B cell (primary cell): ENCODE results near the gene UFSP1. TPM values are rescaled to one million over a fixed set of nuclear protein-coding genes. Genes with fewer than 3 reads are reported as not detected.
A peak's percentile ranks its signal among the peaks of the same experiment; 100 is the strongest.

ENCODE experiments used
- ATAC-seq: fragments of 200-7000 bp; cut with Tn5 transposase; one replicate; pipeline ENCODE4 v1.10.0; 2021; ENCODE audit warnings: low read depth, mild to moderate bottlenecking, moderate number of reproducible peaks, moderate library complexity
- CTCF ChIA-PET: fragments of 350-600 bp; sonication (Branson Sonifier 250); formaldehyde crosslinking; loops from one replicate; lab custom pipeline; 2021; ENCODE audit warnings: antibody characterized with exemption, inconsistent platforms; lab: Charles Lee
- POLR2A ChIA-PET: fragments of 350-600 bp; sonication (Branson Sonifier 250); formaldehyde crosslinking; loops from one replicate; lab custom pipeline; 2021; ENCODE audit warnings: antibody characterized with exemption; lab: Charles Lee
- DNase-seq: peaks from one replicate; pipeline ENCODE4 v3.0.0; 2013
- H2AFZ ChIP-seq: 2 replicates; pipeline ENCODE4 v1.6.1; 2012; ENCODE audit warnings: mild to moderate bottlenecking, low read depth, low read length; ENCODE audit not compliant: insufficient read depth, poor library complexity, severe bottlenecking
- H3K27ac ChIP-seq, 2 donors: 1 replicate in 1 of 2; 2 replicates in 1 of 2; pipeline ENCODE4 v1.5.1; 2012 to 2013; ENCODE audit warnings: low read length in 2 of 2, mild to moderate bottlenecking in 2 of 2, moderate library complexity in 1 of 2
- H3K27me3 ChIP-seq, 4 experiments: fragments of 200-600 bp in 1 of 4; sonication (generic) in 1 of 4; replicated peaks in 1 of 4; 1 replicate in 2 of 4; 2 replicates in 2 of 4; pipeline versions ENCODE4 v1.6.1 to v1.7.0; 2013 to 2016; ENCODE audit warnings: low read length in 3 of 4, mild to moderate bottlenecking in 2 of 4, mixed read lengths in 1 of 4, moderate library complexity in 1 of 4; ENCODE audit not compliant: insufficient read depth in 4 of 4, control insufficient read depth in 3 of 4; ENCODE audit errors: control extremely low read depth in 1 of 4
- H3K36me3 ChIP-seq, 2 experiments: replicated peaks in 1 of 2; 1 replicate in 1 of 2; 2 replicates in 1 of 2; pipeline versions ENCODE4 v1.6.1 to v1.7.1; 2013; ENCODE audit warnings: low read length in 1 of 2; ENCODE audit not compliant: insufficient read depth in 2 of 2, control insufficient read depth in 1 of 2; ENCODE audit errors: control extremely low read depth in 1 of 2, extremely low read depth in 1 of 2
- H3K4me1 ChIP-seq, 2 donors: fragments of 200-600 bp in 1 of 2; sonication (generic) in 1 of 2; 1 replicate in 1 of 2; 2 replicates in 1 of 2; pipeline versions ENCODE4 v1.5.1 to v1.6.1; 2013 to 2017; ENCODE audit warnings: low read length in 2 of 2; ENCODE audit not compliant: control insufficient read depth in 2 of 2, insufficient read depth in 2 of 2
- H3K4me2 ChIP-seq: replicated peaks from 2 replicates; pipeline ENCODE3; 2012; ENCODE audit warnings: mild to moderate bottlenecking, low read depth, low read length; ENCODE audit not compliant: poor library complexity, severe bottlenecking
- H3K4me3 ChIP-seq, 5 experiments: fragments of 200-600 bp in 1 of 5; sonication (generic) in 1 of 5; 1 replicate in 3 of 5; 2 replicates in 2 of 5; pipeline versions ENCODE4 v1.5.1 to v1.7.0; 2011 to 2016; ENCODE audit warnings: low read length in 4 of 5, mild to moderate bottlenecking in 4 of 5, low read depth in 2 of 5, control low read depth in 1 of 5, moderate library complexity in 1 of 5; ENCODE audit not compliant: insufficient read depth in 1 of 5; ENCODE audit errors: control extremely low read depth in 1 of 5, extremely low read depth in 1 of 5
- H3K79me2 ChIP-seq: fragments of 200-600 bp; sonication (generic); one replicate; pipeline ENCODE4 v1.6.0; 2016; ENCODE audit warnings: low read length; ENCODE audit not compliant: control insufficient read depth, insufficient read depth
- H3K9ac ChIP-seq: fragments of 200-600 bp; sonication (generic); 2 replicates; pipeline ENCODE4 v1.6.1; 2017; ENCODE audit warnings: mild to moderate bottlenecking, low read length, moderate library complexity
- H3K9me3 ChIP-seq, 3 donors: one replicate each; pipeline versions ENCODE4 v1.6.1 to v1.7.1; 2013; ENCODE audit warnings: low read length in 2 of 3; ENCODE audit not compliant: control insufficient read depth in 2 of 3, insufficient read depth in 1 of 3; ENCODE audit errors: control extremely low read depth in 1 of 3
- H4K20me1 ChIP-seq: 2 replicates; pipeline ENCODE4 v1.6.0; 2012; ENCODE audit warnings: mild to moderate bottlenecking, low read length; ENCODE audit not compliant: insufficient read depth, control insufficient read depth, poor library complexity, severe bottlenecking
- H3K27ac Mint-ChIP-seq: one replicate; pipeline ENCODE4 v1.8.0; 2021; ENCODE audit warnings: mixed read lengths
- H3K27me3 Mint-ChIP-seq: one replicate; pipeline ENCODE4 v1.8.0; 2021; ENCODE audit warnings: mixed read lengths
- H3K4me1 Mint-ChIP-seq: one replicate; pipeline ENCODE4 v1.8.0; 2021; ENCODE audit warnings: mixed read lengths
- H3K4me3 Mint-ChIP-seq: one replicate; pipeline ENCODE4 v1.8.0; 2021; ENCODE audit warnings: mixed read lengths
- H3K9me3 Mint-ChIP-seq: one replicate; pipeline ENCODE4 v1.8.0; 2022; ENCODE audit warnings: mixed read lengths; ENCODE audit not compliant: insufficient read depth
- EZH2 ChIP-seq: IDR thresholded peaks from 2 replicates; pipeline ENCODE4 v1.6.1; 2012; ENCODE audit warnings: borderline replicate concordance, low read depth, mild to moderate bottlenecking, moderate library complexity, low read length; ENCODE audit not compliant: insufficient read depth, poor library complexity, severe bottlenecking
- WGBS: methylation state at CpG from one replicate; pipeline ENCODE4 v1.1.5; 2013; ENCODE audit warnings: missing lambda C conversion rate; ENCODE audit not compliant: insufficient coverage; 5-methylcytosine and 5-hydroxymethylcytosine counted together
- intact Hi-C: fragments of 100-400 bp; cut with micrococcal nuclease; formaldehyde crosslinking; loops from one replicate; pipeline ENCODE4 v1.10.0; 2022
- polyA plus RNA-seq: library from polyadenylated mRNA; depleted of rRNA; stranded (reverse); fragments of >200 nt; gene quantifications from 2 replicates; pipeline ENCODE4 v1.2.3, GENCODE V29; 2012
- total RNA-seq, 2 donors: library from RNA; stranded (reverse); fragments of 120-200 nt in 1 of 2; gene quantifications; 1 replicate in 1 of 2; 2 replicates in 1 of 2; pipeline versions ENCODE4 v1.2.3 to v1.2.4, GENCODE V29; 2013 to 2022
- TF ChIP-seq, protein P1 (sequence below): fragments of 200-600 bp; IDR thresholded peaks from one replicate; pipeline ENCODE4 v1.8.0; 2022; ENCODE audit warnings: antibody characterized with exemption, mild to moderate bottlenecking

UFSP1 gene
- total and polyA plus RNA-seq, 2 donors (not counting 1 experiment from before 2014, with no cell fraction given): 3.6 to 4.3 TPM

DNA sequence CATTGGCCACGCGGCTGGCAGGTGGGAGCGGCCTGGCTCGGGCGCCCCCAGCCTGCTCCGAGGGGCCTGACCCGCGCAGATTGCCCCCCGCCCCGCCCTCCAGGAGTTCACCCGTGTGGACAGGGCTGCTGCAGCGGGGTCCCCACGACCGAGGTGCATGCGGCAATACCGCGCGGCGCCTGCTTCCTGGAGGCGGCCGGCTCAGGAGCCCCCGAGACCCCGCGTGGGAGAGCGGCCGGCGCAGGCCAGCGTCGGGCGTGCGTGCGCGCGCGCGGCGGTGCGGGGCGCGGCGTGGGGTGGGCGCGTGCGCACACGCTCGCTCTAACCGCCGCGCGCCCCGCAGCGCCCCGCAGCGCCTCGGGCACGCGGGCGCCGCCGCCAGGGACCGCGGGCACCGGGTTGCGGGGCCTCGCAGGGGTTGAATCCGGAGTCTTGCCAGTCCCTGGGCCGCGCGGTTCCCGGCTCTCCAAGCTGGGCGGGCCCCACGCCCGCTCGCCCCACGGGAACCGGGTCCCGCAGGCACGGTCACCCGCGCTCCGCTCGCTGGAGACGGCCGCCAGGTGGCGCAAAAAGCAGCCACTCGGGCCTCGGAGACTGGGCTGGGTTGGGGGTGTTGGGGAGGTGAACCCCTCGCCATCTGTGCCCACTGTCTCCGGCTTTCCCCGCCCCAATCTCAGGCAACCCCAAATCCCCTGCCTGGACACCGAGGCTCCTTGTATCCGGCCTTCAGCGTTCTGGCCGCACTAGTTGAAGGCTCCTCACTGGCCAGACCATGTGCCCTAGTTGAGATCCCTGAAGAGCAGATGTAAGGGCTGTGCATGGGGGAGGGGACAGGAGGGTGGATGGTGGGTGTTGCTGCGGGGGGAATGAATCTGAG, 7.5 kb upstream of the UFSP1 start:
- peak overlapping the region; percentile 91 for H3K4me3 Mint-ChIP-seq
- intact Hi-C loops: loop anchor here (10.0 kb wide), 1 partner anchor 248 kb away; no protein-coding TSS in a partner anchor
- peak overlapping the region; percentile 100 for H3K4me2 ChIP-seq
- H3K27me3 Mint-ChIP-seq: peaks cover 38% of the 10 kb centered on the region
- ChIA-PET CTCF (interaction anchor here (2.2 kb wide), 1 partner anchor 162 kb away, joined by 27 read pairs; no protein-coding TSS in a partner anchor), POLR2A (no interaction called here)
- no peaks in the 10 kb centered on the region for H3K36me3 ChIP-seq
- peak overlapping the region; percentile 55 for H3K9ac ChIP-seq
- H3K27ac ChIP-seq: no peak overlapping the region
- no peak for TF ChIP-seq EZH2
- TF ChIP-seq, protein P1, sequence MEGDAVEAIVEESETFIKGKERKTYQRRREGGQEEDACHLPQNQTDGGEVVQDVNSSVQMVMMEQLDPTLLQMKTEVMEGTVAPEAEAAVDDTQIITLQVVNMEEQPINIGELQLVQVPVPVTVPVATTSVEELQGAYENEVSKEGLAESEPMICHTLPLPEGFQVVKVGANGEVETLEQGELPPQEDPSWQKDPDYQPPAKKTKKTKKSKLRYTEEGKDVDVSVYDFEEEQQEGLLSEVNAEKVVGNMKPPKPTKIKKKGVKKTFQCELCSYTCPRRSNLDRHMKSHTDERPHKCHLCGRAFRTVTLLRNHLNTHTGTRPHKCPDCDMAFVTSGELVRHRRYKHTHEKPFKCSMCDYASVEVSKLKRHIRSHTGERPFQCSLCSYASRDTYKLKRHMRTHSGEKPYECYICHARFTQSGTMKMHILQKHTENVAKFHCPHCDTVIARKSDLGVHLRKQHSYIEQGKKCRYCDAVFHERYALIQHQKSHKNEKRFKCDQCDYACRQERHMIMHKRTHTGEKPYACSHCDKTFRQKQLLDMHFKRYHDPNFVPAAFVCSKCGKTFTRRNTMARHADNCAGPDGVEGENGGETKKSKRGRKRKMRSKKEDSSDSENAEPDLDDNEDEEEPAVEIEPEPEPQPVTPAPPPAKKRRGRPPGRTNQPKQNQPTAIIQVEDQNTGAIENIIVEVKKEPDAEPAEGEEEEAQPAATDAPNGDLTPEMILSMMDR: peak; percentile 79
- peaks cover 22 to 23% of the 10 kb centered on the region in 2 donors for H3K4me1 ChIP-seq
- H3K4me1 Mint-ChIP-seq: peaks cover 12% of the 10 kb centered on the region
- H3K27ac Mint-ChIP-seq: no peak overlapping the region
- H2AFZ ChIP-seq: peak overlapping the region; percentile 41
- H3K79me2 ChIP-seq: no peaks in the 10 kb centered on the region
- WGBS: 3% methylated on average over 91 of the region's 95 CpGs
- no peaks in the 10 kb centered on the region for H4K20me1 ChIP-seq
- H3K9me3 Mint-ChIP-seq: no peaks in the 10 kb centered on the region
- ATAC-seq (peak; percentile 51), DNase-seq (peak; percentile 78)
- H3K9me3 ChIP-seq: peaks cover 0 to 16% (median 0%) of the 10 kb centered on the region in 3 donors
- H3K27me3 ChIP-seq: peaks cover 0 to 66% (median 23%) of the 10 kb centered on the region in 4 experiments
- H3K4me3 ChIP-seq: peak overlapping the region in 3 of 5 experiments; percentile 30 to 42 (median 32)
